BLaER1 treated with 17β-estradiol and CSF1 and Interleukin-3, amounts not matched to agents 10 nM and 100 nM (cell line): ENCODE results near the gene RELN.

ENCODE experiments used
- H3K27ac ChIP-seq, 11 experiments: shearing (Covaris generic); formaldehyde crosslinking; 2 replicates each; pipeline ENCODE4 v1.8.1; 2022
- H3K27me3 ChIP-seq, 11 experiments: shearing (Covaris generic); formaldehyde crosslinking; 2 replicates each; pipeline ENCODE4 v1.8.1; 2022
- H3K36me3 ChIP-seq, 11 experiments: shearing (Covaris generic); formaldehyde crosslinking; 2 replicates each; pipeline ENCODE4 v1.8.1; 2022
- H3K4me1 ChIP-seq, 10 experiments: shearing (Covaris generic); formaldehyde crosslinking; 2 replicates each; pipeline ENCODE4 v1.8.1; 2022
- H3K4me2 ChIP-seq, 11 experiments: shearing (Covaris generic); formaldehyde crosslinking; 2 replicates each; pipeline ENCODE4 v1.8.1; 2022
- H3K4me3 ChIP-seq, 10 experiments: shearing (Covaris generic); formaldehyde crosslinking; 2 replicates each; pipeline ENCODE4 v1.8.1; 2022
- H3K9ac ChIP-seq, 11 experiments: shearing (Covaris generic); formaldehyde crosslinking; 2 replicates each; pipeline ENCODE4 v1.8.1; 2022
- H3K9me3 ChIP-seq, 11 experiments: shearing (Covaris generic); formaldehyde crosslinking; replicated peaks in 1 of 11; 2 replicates each; pipeline ENCODE4 v1.8.1; 2022
- H4K20me1 ChIP-seq, 11 experiments: shearing (Covaris generic); formaldehyde crosslinking; 2 replicates each; pipeline ENCODE4 v1.8.1; 2022
- Cebpa-rat ChIP-seq, 11 experiments: shearing (Covaris generic); IDR thresholded peaks; 2 replicates each; pipeline ENCODE4 v1.8.1; 2022

The RELN gene

GRCh38 chr7:103640031-103640779 lies 349.3 kb downstream of the RELN start:
- no peak for TF ChIP-seq Cebpa-rat (IDR thresholded peaks at IDR 0.05)
- Histone ChIP-seq H3K27me3 (no peaks in the 10 kb centered on the region), H3K4me1 (no peaks in the 10 kb centered on the region), H3K9ac (no peak overlapping the region), H3K36me3 (no peaks in the 10 kb centered on the region), H3K4me2 (no peak overlapping the region), H4K20me1 (no peaks in the 10 kb centered on the region), H3K9me3 (peaks cover 0 to 13% (median 6%) of the 10 kb centered on the region in 11 experiments; a peak in 8 of 22 replicates), H3K4me3 (no peak overlapping the region), H3K27ac (no peak overlapping the region)

- TF ChIP-seq Cebpa-rat (IDR thresholded peaks at IDR 0.05): no peak
- Histone ChIP-seq H3K9me3 (no peaks in the 10 kb centered on the region), H3K4me3 (no peak overlapping the region), H3K36me3 (no peaks in the 10 kb centered on the region), H3K4me2 (no peak overlapping the region), H3K4me1 (no peaks in the 10 kb centered on the region), H4K20me1 (no peaks in the 10 kb centered on the region), H3K27ac (no peak overlapping the region), H3K27me3 (no peaks in the 10 kb centered on the region), H3K9ac (no peak overlapping the region)
Measured at GRCh38 chr7:103637726-103638125, 351.7 kb downstream of the RELN start.

GRCh38 chr7:103637094-103637493 lies 352.4 kb downstream of the RELN start:
- no peak overlapping the region for H3K9ac ChIP-seq
- no peak overlapping the region for H3K4me3 ChIP-seq

GRCh38 chr7:103636153-103636552 lies 353.3 kb downstream of the RELN start:
- Histone ChIP-seq H4K20me1 (no peaks in the 10 kb centered on the region), H3K27me3 (no peaks in the 10 kb centered on the region), H3K4me2 (no peak overlapping the region), H3K9me3 (no peaks in the 10 kb centered on the region), H3K27ac (no peak overlapping the region), H3K9ac (no peak overlapping the region), H3K4me3 (no peak overlapping the region), H3K36me3 (no peaks in the 10 kb centered on the region), H3K4me1 (no peaks in the 10 kb centered on the region)
- TF ChIP-seq Cebpa-rat (IDR thresholded peaks at IDR 0.05): no peak

More at GRCh38 chr7:103637094-103637493, 352.4 kb downstream of the RELN start:
- no peaks in the 10 kb centered on the region for H3K4me1 ChIP-seq
- H4K20me1 ChIP-seq: no peaks in the 10 kb centered on the region
- H3K27me3 ChIP-seq: no peaks in the 10 kb centered on the region
- H3K4me2 ChIP-seq: no peak overlapping the region
- no peak overlapping the region for H3K27ac ChIP-seq
- no peak for TF ChIP-seq Cebpa-rat (IDR thresholded peaks at IDR 0.05)
- H3K36me3 ChIP-seq: no peaks in the 10 kb centered on the region
- H3K9me3 ChIP-seq: no peaks in the 10 kb centered on the region

GRCh38 chr7:103632972-103633371 lies 356.5 kb downstream of the RELN start:
- H3K4me2 ChIP-seq: no peak overlapping the region

GRCh38 chr7:103632005-103632639 lies 357.3 kb downstream of the RELN start:
- no peaks in the 10 kb centered on the region for H3K9me3 ChIP-seq
- H3K36me3 ChIP-seq: no peaks in the 10 kb centered on the region
- no peak overlapping the region for H3K4me2 ChIP-seq
- TF ChIP-seq Cebpa-rat (IDR thresholded peaks at IDR 0.05): no peak
- H3K4me1 ChIP-seq: no peaks in the 10 kb centered on the region
- H3K9ac ChIP-seq: no peak overlapping the region
- no peaks in the 10 kb centered on the region for H3K27me3 ChIP-seq
- no peak overlapping the region for H3K4me3 ChIP-seq
- no peaks in the 10 kb centered on the region for H4K20me1 ChIP-seq
- H3K27ac ChIP-seq: no peak overlapping the region

More at GRCh38 chr7:103632972-103633371, 356.5 kb downstream of the RELN start:
- H3K9ac ChIP-seq: no peak overlapping the region
- no peaks in the 10 kb centered on the region for H3K9me3 ChIP-seq
- H3K4me1 ChIP-seq: no peaks in the 10 kb centered on the region
- TF ChIP-seq Cebpa-rat (IDR thresholded peaks at IDR 0.05): no peak
- no peaks in the 10 kb centered on the region for H3K27me3 ChIP-seq
- H3K4me3 ChIP-seq: no peak overlapping the region
- H4K20me1 ChIP-seq: no peaks in the 10 kb centered on the region
- no peak overlapping the region for H3K27ac ChIP-seq
- H3K36me3 ChIP-seq: no peaks in the 10 kb centered on the region

- Histone ChIP-seq H3K4me3 (no peak overlapping the region), H3K9ac (no peak overlapping the region), H3K36me3 (no peaks in the 10 kb centered on the region), H4K20me1 (no peaks in the 10 kb centered on the region), H3K4me1 (no peaks in the 10 kb centered on the region), H3K27me3 (no peaks in the 10 kb centered on the region), H3K4me2 (no peak overlapping the region), H3K9me3 (no peaks in the 10 kb centered on the region), H3K27ac (no peak overlapping the region)
- TF ChIP-seq Cebpa-rat (IDR thresholded peaks at IDR 0.05): no peak
Measured at GRCh38 chr7:103630318-103630717, 359.1 kb downstream of the RELN start.

GRCh38 chr7:103628742-103629141 lies 360.7 kb downstream of the RELN start:
- TF ChIP-seq Cebpa-rat (IDR thresholded peaks at IDR 0.05): no peak
- Histone ChIP-seq H4K20me1 (no peaks in the 10 kb centered on the region), H3K27ac (no peak overlapping the region), H3K4me2 (no peak overlapping the region), H3K9ac (no peak overlapping the region), H3K27me3 (no peaks in the 10 kb centered on the region), H3K4me3 (no peak overlapping the region), H3K36me3 (no peaks in the 10 kb centered on the region), H3K4me1 (no peaks in the 10 kb centered on the region), H3K9me3 (no peaks in the 10 kb centered on the region)

GRCh38 chr7:103626776-103627175 lies 362.7 kb downstream of the RELN start:
- no peak overlapping the region for H3K4me2 ChIP-seq
- TF ChIP-seq Cebpa-rat (IDR thresholded peaks at IDR 0.05): no peak
- H4K20me1 ChIP-seq: no peaks in the 10 kb centered on the region
- H3K9me3 ChIP-seq: no peaks in the 10 kb centered on the region
- no peak overlapping the region for H3K27ac ChIP-seq
- H3K4me3 ChIP-seq: no peak overlapping the region
- H3K4me1 ChIP-seq: no peaks in the 10 kb centered on the region
- H3K9ac ChIP-seq: no peak overlapping the region
- no peaks in the 10 kb centered on the region for H3K36me3 ChIP-seq
- H3K27me3 ChIP-seq: no peaks in the 10 kb centered on the region

- Histone ChIP-seq H3K4me3 (no peak overlapping the region), H3K9me3 (no peaks in the 10 kb centered on the region), H4K20me1 (no peaks in the 10 kb centered on the region), H3K4me2 (no peak overlapping the region), H3K4me1 (no peaks in the 10 kb centered on the region), H3K27ac (no peak overlapping the region), H3K27me3 (no peaks in the 10 kb centered on the region), H3K9ac (no peak overlapping the region), H3K36me3 (no peaks in the 10 kb centered on the region)
- no peak for TF ChIP-seq Cebpa-rat (IDR thresholded peaks at IDR 0.05)
Measured at GRCh38 chr7:103622274-103622673, 367.2 kb downstream of the RELN start.
